ENCODE data around the gene GNG2. TPM values are rescaled to one million over a fixed set of nuclear protein-coding genes. Genes with fewer than 3 reads are reported as not detected.

GNG2 gene
- total RNA-seq, 3 donors from 2014 or later: 9.9 to 52.2 (median 16.6) TPM

GRCh38 chr14:51993285-51993920, 133.0 kb downstream of the GNG2 start:
- intact Hi-C loops (cut with DNase I, micrococcal nuclease): loop anchor here (10.0 kb wide), 2 partner anchors 71 to 281 kb away; partner anchors contain the start of gene NID2 (in 1 of the 2)
- H3K4me1 ChIP-seq (ENCODE audit: low read depth): no peaks in the 10 kb centered on the region
- no peaks in the 10 kb centered on the region for H3K9me3 ChIP-seq
- no peaks in the 10 kb centered on the region for H3K36me3 ChIP-seq (ENCODE audit: low read depth)
- DNase-seq (no peak), ATAC-seq (no peak)
- no peak for TF ChIP-seq CTCF (IDR thresholded peaks at IDR 0.05)
- no peak overlapping the region for H3K4me3 ChIP-seq

DNA sequence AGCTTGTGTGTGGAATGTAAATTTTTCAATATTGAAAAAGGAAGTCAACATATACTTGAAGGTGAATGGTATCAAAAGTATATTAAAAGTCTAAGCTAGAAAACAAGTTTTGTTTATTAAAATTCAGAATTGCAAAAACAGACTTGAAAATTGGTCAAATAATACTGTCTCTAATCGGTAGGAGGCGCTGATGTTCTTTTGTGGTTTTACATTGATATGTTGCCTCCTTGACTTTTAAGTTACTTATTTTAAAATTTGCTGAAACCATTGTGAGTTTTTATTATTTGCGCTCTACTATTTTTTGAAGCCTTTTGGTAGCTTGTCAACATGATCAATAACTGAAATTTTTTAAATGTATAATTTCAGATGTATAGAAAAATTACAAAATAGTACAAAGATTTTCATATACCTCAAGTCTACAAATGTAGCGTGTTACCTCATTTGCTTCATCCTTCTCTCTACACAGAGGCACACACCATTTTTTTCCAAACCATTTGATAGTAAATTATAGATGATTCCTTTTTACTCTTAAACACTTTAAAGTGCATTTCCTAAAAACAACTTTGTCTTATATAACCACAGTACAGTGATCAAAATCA, 135.8 kb downstream of the GNG2 start:
- Histone ChIP-seq H3K36me3 (ENCODE audit: low read depth) (no peaks in the 10 kb centered on the region), H3K4me3 (no peak overlapping the region), H3K4me1 (ENCODE audit: low read depth) (no peaks in the 10 kb centered on the region), H3K9me3 (no peaks in the 10 kb centered on the region)
- DNase-seq (peak in 1 of 3 donors; percentile 64), ATAC-seq (peak; percentile 34)
- TF ChIP-seq CTCF (IDR thresholded peaks at IDR 0.05): peak; percentile 21
- intact Hi-C loops (cut with DNase I, micrococcal nuclease): loop anchor here (5.0 to 10.0 kb wide), 3 partner anchors 69 to 279 kb away; partner anchors contain the start of gene NID2 (in 1 of the 2)

- ATAC-seq (no peak), DNase-seq (no peak)
- Histone ChIP-seq H3K4me3 (no peak overlapping the region), H3K36me3 (ENCODE audit: low read depth) (no peaks in the 10 kb centered on the region), H3K4me1 (ENCODE audit: low read depth) (peaks cover 11% of the 10 kb centered on the region), H3K9me3 (no peaks in the 10 kb centered on the region)
- intact Hi-C loops (cut with DNase I, micrococcal nuclease): loop anchor here (5.0 to 10.0 kb wide), 3 partner anchors 66 to 276 kb away; partner anchors contain the start of gene NID2 (in 1 of the 2)
- no peak for TF ChIP-seq CTCF (IDR thresholded peaks at IDR 0.05)
Observed at GRCh38 chr14:51998348-51998747, 137.9 kb downstream of the GNG2 start.

GRCh38 chr14:51999084-51999483, 138.7 kb downstream of the GNG2 start:
- Histone ChIP-seq H3K9me3 (no peaks in the 10 kb centered on the region), H3K4me1 (ENCODE audit: low read depth) (peaks cover 11% of the 10 kb centered on the region), H3K4me3 (no peak overlapping the region), H3K36me3 (ENCODE audit: low read depth) (no peaks in the 10 kb centered on the region)
- intact Hi-C loops (cut with DNase I, micrococcal nuclease): loop anchor here (5.0 to 10.0 kb wide), 3 partner anchors 66 to 276 kb away; partner anchors contain the start of gene NID2 (in 1 of the 2)
- DNase-seq (no peak), ATAC-seq (no peak)
- TF ChIP-seq CTCF (IDR thresholded peaks at IDR 0.05): no peak

GRCh38 chr14:52000019-52000582, 139.7 kb downstream of the GNG2 start:
- DNase-seq (no peak), ATAC-seq (no peak)
- H3K4me1 ChIP-seq (ENCODE audit: low read depth): peaks cover 11% of the 10 kb centered on the region
- no peak for TF ChIP-seq CTCF (IDR thresholded peaks at IDR 0.05)
- H3K36me3 ChIP-seq (ENCODE audit: low read depth): no peaks in the 10 kb centered on the region
- no peak overlapping the region for H3K4me3 ChIP-seq
- intact Hi-C loops (cut with DNase I, micrococcal nuclease): loop anchor here in 1 of 2 donors (5.0 kb wide), 1 partner anchor 127 kb away; no protein-coding TSS in a partner anchor
- no peaks in the 10 kb centered on the region for H3K9me3 ChIP-seq
